BLaER1 treated with 17β-estradiol and CSF1 and Interleukin-3, amounts not matched to agents 10 nM and 100 nM (cell line): ENCODE results near the gene ACTR1B.
"Not testable (repeated sequence)": the region's sequence is repeated elsewhere in the genome, so short reads cannot be mapped to it uniquely, and the experiment has no call there.

Experiments
- H3K27ac ChIP-seq, 11 experiments: shearing (Covaris generic); formaldehyde crosslinking; 2 replicates each; pipeline ENCODE4 v1.8.1; 2022
- H3K27me3 ChIP-seq, 11 experiments: shearing (Covaris generic); formaldehyde crosslinking; 2 replicates each; pipeline ENCODE4 v1.8.1; 2022
- H3K36me3 ChIP-seq, 11 experiments: shearing (Covaris generic); formaldehyde crosslinking; 2 replicates each; pipeline ENCODE4 v1.8.1; 2022
- H3K4me1 ChIP-seq, 10 experiments: shearing (Covaris generic); formaldehyde crosslinking; 2 replicates each; pipeline ENCODE4 v1.8.1; 2022
- H3K4me2 ChIP-seq, 11 experiments: shearing (Covaris generic); formaldehyde crosslinking; 2 replicates each; pipeline ENCODE4 v1.8.1; 2022
- H3K4me3 ChIP-seq, 10 experiments: shearing (Covaris generic); formaldehyde crosslinking; 2 replicates each; pipeline ENCODE4 v1.8.1; 2022
- H3K9ac ChIP-seq, 11 experiments: shearing (Covaris generic); formaldehyde crosslinking; 2 replicates each; pipeline ENCODE4 v1.8.1; 2022
- H3K9me3 ChIP-seq, 11 experiments: shearing (Covaris generic); formaldehyde crosslinking; replicated peaks in 1 of 11; 2 replicates each; pipeline ENCODE4 v1.8.1; 2022
- H4K20me1 ChIP-seq, 11 experiments: shearing (Covaris generic); formaldehyde crosslinking; 2 replicates each; pipeline ENCODE4 v1.8.1; 2022
- Cebpa-rat ChIP-seq, 11 experiments: shearing (Covaris generic); IDR thresholded peaks; 2 replicates each; pipeline ENCODE4 v1.8.1; 2022

Gene ACTR1B

GRCh38 chr2:97646977-97647376 is 16.9 kb downstream of the ACTR1B start:
- Histone ChIP-seq H3K4me2 (peak overlapping the region; percentile 80 to 94 (median 89)), H3K4me1 (peaks cover 21 to 34% (median 29%) of the 10 kb centered on the region in 10 experiments), H3K9me3 (no peaks in the 10 kb centered on the region), H3K36me3 (peaks cover 33 to 47% (median 41%) of the 10 kb centered on the region in 11 experiments), H3K27ac (peak overlapping the region in 9 of 11 experiments; percentile 91 to 99 (median 96); a peak in 8 of 22 replicates), H3K9ac (peak overlapping the region; percentile 94 to 99 (median 98)), H3K4me3 (peak overlapping the region; percentile 89 to 100 (median 98)), H4K20me1 (peaks cover 0 to 12% (median 0%) of the 10 kb centered on the region in 11 experiments; a peak in 2 of 22 replicates), H3K27me3 (no peaks in the 10 kb centered on the region)
- TF ChIP-seq Cebpa-rat (IDR thresholded peaks at IDR 0.05) = no peak

DNA sequence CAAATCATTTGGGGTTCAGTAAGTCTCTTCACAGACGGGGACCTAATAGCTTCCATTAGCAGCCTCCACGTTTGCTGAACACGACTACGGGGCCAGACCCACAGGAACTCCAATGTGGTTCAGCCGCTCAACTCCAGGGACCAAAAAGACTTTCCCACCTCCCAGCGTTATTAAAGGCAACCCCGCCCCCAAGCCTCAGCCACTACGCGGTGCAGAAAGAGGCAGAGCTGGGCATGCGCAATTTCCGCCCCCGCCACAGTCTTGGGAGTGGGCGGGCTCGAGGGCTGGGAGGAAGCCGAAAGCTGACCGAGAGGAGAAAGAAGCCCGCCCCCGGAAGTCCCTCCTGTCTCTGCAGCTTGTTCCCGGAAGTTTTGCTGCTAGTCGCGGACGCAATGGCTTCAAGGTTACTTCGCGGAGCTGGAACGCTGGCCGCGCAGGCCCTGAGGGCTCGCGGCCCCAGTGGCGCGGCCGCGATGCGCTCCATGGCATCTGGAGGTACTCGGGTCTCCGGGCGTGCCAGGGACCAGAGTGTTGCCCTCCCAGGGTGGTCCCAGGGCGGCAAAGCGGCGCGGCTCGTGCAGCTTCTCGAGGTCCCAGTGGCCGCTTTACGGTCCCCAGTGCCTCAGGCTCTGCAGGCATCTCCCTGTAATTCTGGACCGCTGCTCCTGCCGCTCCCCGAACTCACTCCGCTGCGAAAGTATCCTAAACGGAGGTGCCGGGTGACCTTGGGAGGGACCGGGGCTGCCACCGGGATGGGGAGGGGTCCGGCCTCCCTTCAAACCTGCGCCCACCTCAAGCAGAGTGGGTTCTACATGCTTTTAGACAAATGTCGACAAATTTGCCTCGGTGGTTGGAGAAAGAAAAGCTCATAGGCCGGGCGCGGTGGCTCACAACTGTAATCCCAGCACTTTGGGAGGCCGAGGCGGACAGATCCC is 17.9 kb downstream of the ACTR1B start, which contains the start of gene COX5B:
COX5B (plus strand) TSS at position 368 of the 935 bp plus-strand sequence; CDS start at position 393, 25 bp downstream.
- H3K27me3 ChIP-seq = no peaks in the 10 kb centered on the region
- TF ChIP-seq Cebpa-rat (IDR thresholded peaks at IDR 0.05) = no peak
- peaks cover 21 to 34% (median 29%) of the 10 kb centered on the region in 10 experiments for H3K4me1 ChIP-seq
- peaks cover 0 to 12% (median 0%) of the 10 kb centered on the region in 11 experiments; a peak in 2 of 22 replicates for H4K20me1 ChIP-seq
- H3K36me3 ChIP-seq = peaks cover 33 to 43% (median 40%) of the 10 kb centered on the region in 11 experiments
- peak within 1 kb of the TSS; percentile 89 to 99 (median 96) for H3K27ac ChIP-seq
- peak within 1 kb of the TSS; percentile 84 to 95 (median 93) for H3K4me2 ChIP-seq
- peak within 1 kb of the TSS; percentile 94 to 99 (median 98) for H3K9ac ChIP-seq
- H3K9me3 ChIP-seq = no peaks in the 10 kb centered on the region
- peak within 1 kb of the TSS; percentile 89 to 100 (median 98) for H3K4me3 ChIP-seq

GRCh38 chr2:97645112-97645694 is 18.6 kb downstream of the ACTR1B start:
- Histone ChIP-seq H3K4me2 (peak overlapping the region; percentile 83 to 95 (median 93)), H3K36me3 (peaks cover 31 to 35% (median 33%) of the 10 kb centered on the region in 11 experiments), H3K9ac (peak overlapping the region; percentile 94 to 99 (median 98)), H4K20me1 (peaks cover 0 to 12% (median 0%) of the 10 kb centered on the region in 11 experiments; a peak in 2 of 22 replicates), H3K4me3 (peak overlapping the region; percentile 89 to 100 (median 98)), H3K27me3 (no peaks in the 10 kb centered on the region), H3K9me3 (no peaks in the 10 kb centered on the region), H3K27ac (peak overlapping the region; percentile 73 to 99 (median 96)), H3K4me1 (peaks cover 21 to 34% (median 29%) of the 10 kb centered on the region in 10 experiments)
- no peak for TF ChIP-seq Cebpa-rat (IDR thresholded peaks at IDR 0.05)

DNA sequence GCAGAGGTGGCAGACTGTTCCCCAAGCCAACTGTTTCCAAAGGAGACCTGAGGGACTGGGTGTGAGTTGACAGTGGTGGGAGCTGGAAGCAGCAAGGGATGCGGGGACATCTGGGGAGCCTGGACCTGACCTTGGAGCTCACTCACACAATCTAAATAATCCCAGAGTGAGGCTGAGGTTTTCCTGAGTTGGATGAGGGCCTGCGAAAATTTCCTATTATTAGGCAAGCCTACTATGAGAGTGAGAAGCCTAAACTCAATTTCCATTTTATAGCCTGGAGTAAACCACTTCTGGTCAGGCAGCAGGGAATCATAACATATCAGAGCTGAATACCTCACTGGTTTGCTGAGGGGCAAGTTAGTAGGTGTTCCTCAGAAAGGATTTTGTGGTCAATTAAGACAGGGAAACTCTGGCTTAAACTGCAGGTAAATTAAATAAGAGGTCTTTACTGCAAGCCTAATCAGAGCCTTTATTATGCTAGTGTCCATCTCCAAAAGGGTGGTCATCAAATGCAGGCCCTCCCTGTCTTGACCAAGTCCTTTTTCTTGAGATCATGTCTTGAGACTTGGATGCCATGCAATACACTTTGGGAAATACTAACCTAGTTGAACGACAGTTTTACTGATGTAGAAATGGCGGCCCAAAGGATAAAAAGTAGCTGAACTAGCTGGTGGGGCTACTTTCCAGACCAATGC is 19.7 kb downstream of the ACTR1B start:
- Histone ChIP-seq H3K4me1 (peaks cover 21 to 34% (median 29%) of the 10 kb centered on the region in 10 experiments), H3K27me3 (no peaks in the 10 kb centered on the region), H4K20me1 (peaks cover 0 to 12% (median 0%) of the 10 kb centered on the region in 11 experiments; a peak in 2 of 22 replicates), H3K27ac (peak overlapping the region in 1 of 11 experiments; percentile 93; a peak in 3 of 22 replicates), H3K9me3 (no peaks in the 10 kb centered on the region), H3K9ac (no peak overlapping the region), H3K4me3 (peak overlapping the region in 1 of 10 experiments; percentile 89; a peak in 2 of 20 replicates), H3K36me3 (peaks cover 20 to 25% (median 23%) of the 10 kb centered on the region in 11 experiments), H3K4me2 (peak overlapping the region; percentile 83 to 95 (median 93); a peak in 16 of 22 replicates)
- TF ChIP-seq Cebpa-rat (IDR thresholded peaks at IDR 0.05) = no peak

DNA sequence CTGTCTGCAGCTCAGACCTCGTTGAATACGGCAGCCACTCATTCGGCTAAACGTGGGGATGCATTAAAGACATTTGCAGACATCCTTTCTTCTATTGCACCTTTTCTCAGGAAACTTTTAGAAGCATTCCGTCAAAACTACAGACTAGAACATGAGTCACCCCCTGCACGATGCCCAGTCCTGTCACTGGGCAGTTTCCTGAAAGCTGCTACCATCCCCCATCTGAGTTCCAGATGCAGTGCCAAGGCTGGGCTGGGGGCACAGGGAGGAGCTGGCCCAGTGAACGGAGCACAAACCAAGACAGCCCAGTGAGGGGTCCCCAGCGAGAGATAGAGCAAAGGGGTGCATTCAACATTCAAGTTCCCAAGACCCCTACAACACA is 37.8 kb downstream of the ACTR1B start:
- not testable (repeated sequence) for H3K9me3 ChIP-seq, H3K4me3 ChIP-seq, H3K36me3 ChIP-seq, H3K9ac ChIP-seq, H4K20me1 ChIP-seq, H3K27ac ChIP-seq, H3K27me3 ChIP-seq
- Histone ChIP-seq H3K4me2 (peak overlapping the region in 5 of 11 experiments; percentile 24 to 55 (median 36); a peak in 11 of 22 replicates), H3K4me1 (peaks cover 6 to 16% (median 8%) of the 10 kb centered on the region in 10 experiments; a peak in 19 of 20 replicates)

DNA sequence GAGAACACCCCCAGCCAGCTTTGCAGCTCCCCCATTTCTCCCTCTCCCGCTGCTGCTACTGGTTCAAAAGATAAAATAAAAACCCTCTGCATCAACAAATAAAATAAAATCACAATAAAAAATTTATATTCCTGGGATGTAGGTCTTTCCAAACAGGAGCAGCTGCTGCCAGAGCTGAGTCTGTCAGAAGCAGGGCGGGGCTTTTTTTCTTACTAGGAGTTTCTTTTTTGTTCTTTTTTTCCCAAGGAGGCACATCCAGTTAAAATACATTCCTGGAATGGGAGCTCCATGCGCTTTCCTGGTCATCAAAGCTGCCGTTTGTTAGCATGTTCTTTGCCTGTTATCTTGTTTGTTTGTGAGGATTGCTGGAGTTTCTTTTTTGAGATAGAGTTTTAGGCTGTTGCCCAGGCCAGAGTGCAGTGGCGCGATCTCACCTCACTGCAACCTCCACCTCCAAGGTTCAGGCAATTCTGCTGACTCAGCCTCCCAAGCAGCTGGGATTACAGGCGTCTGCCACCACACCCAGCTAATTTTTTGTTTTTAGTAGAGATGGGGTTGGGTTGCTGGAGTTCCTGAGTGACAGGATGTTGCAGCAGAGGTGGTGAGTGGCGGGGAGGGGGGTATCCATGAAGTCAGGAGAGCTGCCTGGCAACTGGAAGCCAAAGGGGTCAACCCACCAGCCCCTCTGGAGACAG is 38.3 kb downstream of the ACTR1B start:
- H3K9ac ChIP-seq, H3K9me3 ChIP-seq, H3K36me3 ChIP-seq, H3K4me3 ChIP-seq, H4K20me1 ChIP-seq, H3K27ac ChIP-seq, H3K27me3 ChIP-seq: not testable (repeated sequence)
- H3K4me1 ChIP-seq = peaks cover 6 to 16% (median 8%) of the 10 kb centered on the region in 10 experiments; a peak in 19 of 20 replicates
- H3K4me2 ChIP-seq = peak overlapping the region in 5 of 11 experiments; percentile 24 to 55 (median 36); a peak in 11 of 22 replicates

GRCh38 chr2:97622976-97623375 is 40.9 kb downstream of the ACTR1B start:
- H3K36me3 ChIP-seq, H3K9ac ChIP-seq, H3K27me3 ChIP-seq, H3K4me3 ChIP-seq, H3K27ac ChIP-seq, H3K9me3 ChIP-seq, H4K20me1 ChIP-seq: not testable (repeated sequence)
- H3K4me2 ChIP-seq = peak overlapping the region in 8 of 11 experiments; percentile 5 to 43 (median 30); a peak in 12 of 22 replicates
- H3K4me1 ChIP-seq = peaks cover 6 to 31% (median 13%) of the 10 kb centered on the region in 10 experiments; a peak in 19 of 20 replicates

GRCh38 chr2:97620492-97620891 is 43.4 kb downstream of the ACTR1B start:
- not testable (repeated sequence) for H3K27ac ChIP-seq, H3K36me3 ChIP-seq, H3K4me2 ChIP-seq, H4K20me1 ChIP-seq, H3K9me3 ChIP-seq, H3K9ac ChIP-seq, H3K4me3 ChIP-seq, H3K27me3 ChIP-seq
- H3K4me1 ChIP-seq = peaks cover 6 to 22% (median 11%) of the 10 kb centered on the region in 10 experiments; a peak in 19 of 20 replicates

- H3K36me3 ChIP-seq, H4K20me1 ChIP-seq, H3K27me3 ChIP-seq, H3K4me3 ChIP-seq, H3K9me3 ChIP-seq, H3K9ac ChIP-seq: not testable (repeated sequence)
- H3K4me2 ChIP-seq = peak overlapping the region in 5 of 11 experiments; percentile 56 to 68 (median 61); a peak in 10 of 22 replicates
- H3K4me1 ChIP-seq = peaks cover 6 to 22% (median 11%) of the 10 kb centered on the region in 10 experiments; a peak in 19 of 20 replicates
- peak overlapping the region in 2 of 11 experiments; percentile 29; a peak in 4 of 22 replicates for H3K27ac ChIP-seq
Observed at GRCh38 chr2:97618939-97619827, 44.7 kb downstream of the ACTR1B start.
